Measurements from ENCODE around the gene ZNF628.

ZNF628 gene

DNA sequence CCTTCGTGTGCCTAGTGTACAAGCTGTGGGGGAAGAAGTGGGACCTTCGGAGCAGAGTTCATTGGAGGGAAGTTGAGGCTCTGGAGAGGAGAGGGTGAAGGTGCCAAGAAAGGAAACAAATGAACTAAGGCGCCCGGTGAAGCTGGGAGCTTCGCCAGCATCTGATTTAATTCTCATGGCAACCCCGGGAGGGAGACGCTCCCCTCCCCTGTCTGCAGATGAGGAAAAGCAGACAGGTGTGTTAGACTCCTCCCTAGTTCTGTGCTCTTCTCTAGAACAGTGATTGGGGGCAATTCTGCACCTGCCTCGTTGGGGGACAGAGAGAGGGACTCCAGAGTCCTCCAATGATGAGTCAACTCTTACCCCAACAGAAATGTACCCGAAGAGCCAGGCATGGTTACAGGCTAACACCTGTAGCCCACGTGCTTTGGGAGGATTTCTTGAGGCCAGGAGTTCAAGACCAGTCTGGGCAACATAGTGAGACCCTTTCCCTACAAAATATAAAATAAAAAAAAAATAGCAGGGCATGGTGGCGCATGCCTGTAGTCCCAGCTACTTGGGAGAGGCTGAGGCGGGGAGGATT lies 16.0 kb downstream of the ZNF628 start:
- no peak overlapping the region for H3K4me3 ChIP-seq (ENCODE audit: low read depth in 1 of 2, low read length in 2 of 2)
- no peaks in the 10 kb centered on the region for H3K79me2 ChIP-seq (ENCODE audit: insufficient read depth, low read length)
- no peak overlapping the region for H3K27ac ChIP-seq (ENCODE audit: low read length)
- no peaks in the 10 kb centered on the region for H3K27me3 ChIP-seq (ENCODE audit: insufficient read depth, low read length, poor library complexity)
- no peak overlapping the region for H3K4me2 ChIP-seq (ENCODE audit: insufficient read depth, low read length)
- H3K4me1 ChIP-seq (ENCODE audit: insufficient read depth, low read length): no peaks in the 10 kb centered on the region
- DNase-seq: no peak
- H3K9me3 ChIP-seq (ENCODE audit: insufficient read depth, low read length, severe bottlenecking): no peaks in the 10 kb centered on the region
- no peak for ATAC-seq (ENCODE audit: insufficient read depth, low read depth)
- TF ChIP-seq EZH2 (IDR thresholded peaks at IDR 0.05; ENCODE audit: borderline replicate concordance, low read depth, low read length, severe bottlenecking): no peak
- TF ChIP-seq, protein P1, sequence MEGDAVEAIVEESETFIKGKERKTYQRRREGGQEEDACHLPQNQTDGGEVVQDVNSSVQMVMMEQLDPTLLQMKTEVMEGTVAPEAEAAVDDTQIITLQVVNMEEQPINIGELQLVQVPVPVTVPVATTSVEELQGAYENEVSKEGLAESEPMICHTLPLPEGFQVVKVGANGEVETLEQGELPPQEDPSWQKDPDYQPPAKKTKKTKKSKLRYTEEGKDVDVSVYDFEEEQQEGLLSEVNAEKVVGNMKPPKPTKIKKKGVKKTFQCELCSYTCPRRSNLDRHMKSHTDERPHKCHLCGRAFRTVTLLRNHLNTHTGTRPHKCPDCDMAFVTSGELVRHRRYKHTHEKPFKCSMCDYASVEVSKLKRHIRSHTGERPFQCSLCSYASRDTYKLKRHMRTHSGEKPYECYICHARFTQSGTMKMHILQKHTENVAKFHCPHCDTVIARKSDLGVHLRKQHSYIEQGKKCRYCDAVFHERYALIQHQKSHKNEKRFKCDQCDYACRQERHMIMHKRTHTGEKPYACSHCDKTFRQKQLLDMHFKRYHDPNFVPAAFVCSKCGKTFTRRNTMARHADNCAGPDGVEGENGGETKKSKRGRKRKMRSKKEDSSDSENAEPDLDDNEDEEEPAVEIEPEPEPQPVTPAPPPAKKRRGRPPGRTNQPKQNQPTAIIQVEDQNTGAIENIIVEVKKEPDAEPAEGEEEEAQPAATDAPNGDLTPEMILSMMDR (IDR thresholded peaks at IDR 0.05; ENCODE audit: borderline replicate concordance, extremely low read depth, low read length, poor library complexity, severe bottlenecking): no peak
- H3K9ac ChIP-seq (ENCODE audit: low read depth, low read length): no peak overlapping the region
- no peaks in the 10 kb centered on the region for H3K36me3 ChIP-seq (ENCODE audit: insufficient read depth, low read length)
- H2AFZ ChIP-seq (ENCODE audit: low read depth, low read length): no peak overlapping the region
- no peaks in the 10 kb centered on the region; the same call in 1 of the 2 replicates for H4K20me1 ChIP-seq (ENCODE audit: insufficient read depth, low read length)

- Histone ChIP-seq H3K27me3 (ENCODE audit: insufficient read depth, low read length, poor library complexity) (no peaks in the 10 kb centered on the region), H4K20me1 (ENCODE audit: insufficient read depth, low read length) (no peaks in the 10 kb centered on the region; the same call in 1 of the 2 replicates), H3K36me3 (ENCODE audit: insufficient read depth, low read length) (no peaks in the 10 kb centered on the region), H3K9ac (ENCODE audit: low read depth, low read length) (no peak overlapping the region), H3K4me2 (ENCODE audit: insufficient read depth, low read length) (no peak overlapping the region), H3K79me2 (ENCODE audit: insufficient read depth, low read length) (no peaks in the 10 kb centered on the region), H3K27ac (ENCODE audit: low read length) (no peak overlapping the region), H3K4me1 (ENCODE audit: insufficient read depth, low read length) (no peaks in the 10 kb centered on the region), H3K9me3 (ENCODE audit: insufficient read depth, low read length, severe bottlenecking) (no peaks in the 10 kb centered on the region), H2AFZ (ENCODE audit: low read depth, low read length) (no peak overlapping the region), H3K4me3 (ENCODE audit: low read depth in 1 of 2, low read length in 2 of 2) (no peak overlapping the region)
- DNase-seq (no peak), ATAC-seq (ENCODE audit: insufficient read depth, low read depth) (no peak)
- TF ChIP-seq, protein P1 (IDR thresholded peaks at IDR 0.05; ENCODE audit: borderline replicate concordance, extremely low read depth, low read length, poor library complexity, severe bottlenecking): no peak
- no peak for TF ChIP-seq EZH2 (IDR thresholded peaks at IDR 0.05; ENCODE audit: borderline replicate concordance, low read depth, low read length, severe bottlenecking)
Observed at GRCh38 chr19:55493052-55493644, 16.7 kb downstream of the ZNF628 start.

DNA sequence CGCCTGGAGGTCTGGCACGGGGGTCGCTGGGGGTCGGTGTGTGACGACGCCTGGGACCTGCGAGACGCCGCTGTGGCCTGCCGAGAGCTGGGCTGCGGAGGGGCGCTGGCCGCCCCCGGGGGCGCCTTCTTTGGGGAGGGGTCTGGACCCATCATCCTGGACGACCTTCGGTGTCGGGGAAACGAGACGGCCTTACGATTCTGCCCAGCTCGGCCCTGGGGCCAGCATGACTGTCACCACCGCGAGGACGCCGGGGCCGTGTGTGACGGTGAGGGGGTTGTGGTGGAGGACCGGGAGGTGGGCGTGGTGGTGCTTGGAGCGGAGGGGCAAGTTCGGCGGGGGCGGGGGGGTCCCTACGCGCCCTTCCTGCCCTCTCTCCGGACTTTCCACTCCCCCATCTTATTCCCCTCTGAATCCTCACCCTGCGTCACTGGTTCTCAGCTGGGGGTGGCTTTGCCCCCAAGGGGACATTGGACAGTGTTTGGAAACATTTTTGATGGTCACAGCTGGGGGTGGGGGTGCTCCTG lies 17.3 kb downstream of the ZNF628 start:
- no peak overlapping the region for H3K9ac ChIP-seq (ENCODE audit: low read depth, low read length)
- H2AFZ ChIP-seq (ENCODE audit: low read depth, low read length): no peak overlapping the region
- no peaks in the 10 kb centered on the region; the same call in 1 of the 2 replicates for H4K20me1 ChIP-seq (ENCODE audit: insufficient read depth, low read length)
- DNase-seq: no peak
- no peak overlapping the region for H3K4me2 ChIP-seq (ENCODE audit: insufficient read depth, low read length)
- H3K79me2 ChIP-seq (ENCODE audit: insufficient read depth, low read length): no peaks in the 10 kb centered on the region
- H3K4me1 ChIP-seq (ENCODE audit: insufficient read depth, low read length): no peaks in the 10 kb centered on the region
- no peak for ATAC-seq (ENCODE audit: insufficient read depth, low read depth)
- no peaks in the 10 kb centered on the region for H3K27me3 ChIP-seq (ENCODE audit: insufficient read depth, low read length, poor library complexity)
- no peaks in the 10 kb centered on the region for H3K9me3 ChIP-seq (ENCODE audit: insufficient read depth, low read length, severe bottlenecking)
- TF ChIP-seq EZH2 (IDR thresholded peaks at IDR 0.05; ENCODE audit: borderline replicate concordance, low read depth, low read length, severe bottlenecking): no peak
- TF ChIP-seq, protein P1 (IDR thresholded peaks at IDR 0.05; ENCODE audit: borderline replicate concordance, extremely low read depth, low read length, poor library complexity, severe bottlenecking): no peak
- no peaks in the 10 kb centered on the region for H3K36me3 ChIP-seq (ENCODE audit: insufficient read depth, low read length)
- H3K27ac ChIP-seq (ENCODE audit: low read length): no peak overlapping the region
- no peak overlapping the region for H3K4me3 ChIP-seq (ENCODE audit: low read depth in 1 of 2, low read length in 2 of 2)

All from DND-41 (cell line).